D341Med (cell line): Measurements from ENCODE around the gene COQ9.
A peak's percentile ranks its signal among the peaks of the same experiment; 100 is the strongest.
"Not testable (repeated sequence)": the region's sequence is repeated elsewhere in the genome, so short reads cannot be mapped to it uniquely, and the experiment has no call there.

Source experiments
- DNase-seq: peaks from one replicate; pipeline ENCODE4 v3.0.0; 2012; ENCODE audit warnings: low spot score

Gene COQ9

DNA sequence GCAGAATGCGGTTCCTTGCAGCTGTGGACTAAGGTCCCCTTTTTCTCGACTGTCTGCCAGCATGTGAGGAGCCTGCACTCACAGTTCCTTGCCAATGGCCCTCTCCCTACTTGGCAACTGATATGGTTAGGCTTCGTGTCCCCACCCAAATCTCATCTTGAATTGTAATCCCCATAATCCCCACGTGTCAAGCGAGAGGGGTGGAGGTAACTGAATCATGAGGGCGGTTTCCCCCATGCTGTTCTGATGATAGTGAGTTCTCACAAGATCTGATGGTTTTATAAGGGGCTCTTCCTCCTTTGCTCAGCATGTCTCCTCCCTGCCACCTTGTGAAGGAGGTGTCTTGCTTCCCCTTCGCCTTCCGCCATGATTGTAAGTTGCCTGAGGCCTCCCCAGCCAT lies 20.0 kb upstream of the COQ9 start:
- no peak for DNase-seq

DNA sequence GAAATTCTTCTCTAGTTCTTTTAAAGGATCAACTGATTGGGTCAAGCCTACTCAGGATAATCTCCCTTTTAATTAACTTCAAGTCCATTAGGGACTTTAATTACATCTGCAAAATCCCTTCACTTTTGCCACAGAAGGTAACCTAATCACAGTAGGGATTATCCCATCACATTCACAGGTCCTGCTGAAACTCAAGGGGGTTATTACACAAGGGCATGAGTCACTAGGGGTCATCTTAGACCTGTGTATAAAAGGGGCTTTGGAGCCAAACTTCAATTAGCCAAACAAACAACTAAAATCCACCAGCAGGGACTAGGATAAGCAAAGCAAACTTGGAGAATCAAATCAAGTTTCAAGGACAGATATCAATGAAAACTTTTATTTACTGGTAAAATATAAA lies 19.5 kb upstream of the COQ9 start:
- DNase-seq: no peak

DNA sequence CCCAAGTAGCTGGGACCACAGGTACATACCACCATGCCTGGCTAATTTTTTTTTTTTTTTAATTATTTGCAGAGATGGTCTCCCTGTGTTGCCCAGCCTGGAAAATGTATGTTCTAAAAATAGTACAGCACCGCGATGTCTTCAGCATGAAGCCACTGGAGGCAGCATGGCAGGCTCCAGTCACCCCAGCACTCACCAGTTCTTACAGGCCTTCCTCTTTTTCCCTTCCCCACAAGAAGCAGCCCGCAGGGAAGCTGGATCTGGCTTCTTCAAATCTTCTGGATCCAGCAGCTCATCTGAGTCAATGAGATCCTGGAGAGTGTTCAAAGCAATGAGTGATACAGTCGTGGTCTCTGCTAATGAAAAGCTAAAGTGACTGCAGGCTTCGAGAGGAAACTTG lies 16.3 kb upstream of the COQ9 start:
- DNase-seq: no peak

DNA sequence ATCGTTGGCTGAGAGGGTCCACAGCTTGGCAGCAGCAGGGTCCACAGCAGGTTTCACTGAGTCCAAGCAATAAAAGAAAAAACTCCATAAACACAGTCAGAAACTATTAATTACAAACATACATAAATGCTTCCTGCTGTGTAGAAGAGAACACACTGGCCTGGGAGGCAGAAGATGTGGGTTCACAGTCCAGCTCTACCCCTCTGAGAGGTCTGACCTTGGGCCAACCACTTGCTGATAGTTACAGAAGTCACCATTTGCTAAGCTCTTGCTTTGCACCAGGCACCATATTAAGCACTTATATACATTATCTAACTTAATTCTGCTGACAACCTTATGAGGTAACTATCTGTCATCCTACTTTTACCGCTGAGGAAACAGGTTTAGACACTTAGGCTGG lies 14.8 kb upstream of the COQ9 start:
- DNase-seq: no peak

DNA sequence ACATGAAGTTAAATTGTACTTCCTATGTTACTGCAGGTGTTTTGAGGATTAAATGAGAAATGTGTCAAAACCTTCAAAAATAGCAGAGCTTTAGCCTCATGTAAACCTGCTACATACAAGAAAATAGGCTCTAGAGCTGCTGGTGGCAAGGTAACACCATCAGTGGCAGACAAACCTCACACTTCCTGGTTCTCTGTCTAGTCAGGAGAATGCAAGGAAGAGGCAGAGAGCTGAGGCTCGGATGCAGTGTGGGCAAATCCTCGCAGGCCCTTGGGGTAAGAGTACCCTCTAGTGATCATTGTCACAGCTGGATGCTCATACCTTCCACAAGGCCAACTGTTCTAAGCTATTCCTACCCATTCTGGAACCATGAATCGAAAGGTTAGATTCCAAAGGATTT lies 14.3 kb upstream of the COQ9 start:
- no peak for DNase-seq

DNA sequence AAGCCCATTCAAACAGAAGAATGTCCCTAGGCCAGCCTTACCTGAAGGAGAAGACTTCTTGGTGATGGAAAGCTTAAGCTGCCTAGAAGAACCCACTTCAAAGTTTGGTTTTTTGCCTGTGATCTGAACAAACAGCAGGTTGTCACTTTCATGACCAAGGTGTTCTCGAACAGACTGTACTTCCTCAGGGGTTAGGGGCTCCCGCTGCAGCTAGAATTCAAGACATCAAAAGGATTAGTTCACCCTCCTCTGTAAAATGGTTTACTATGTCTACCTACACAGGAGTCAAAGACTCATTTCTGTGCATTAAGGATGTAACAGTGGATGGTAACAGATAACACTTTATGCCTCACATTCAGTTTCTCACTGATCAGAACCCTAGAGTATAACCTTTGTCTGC lies 13.3 kb upstream of the COQ9 start:
- DNase-seq: no peak

DNA sequence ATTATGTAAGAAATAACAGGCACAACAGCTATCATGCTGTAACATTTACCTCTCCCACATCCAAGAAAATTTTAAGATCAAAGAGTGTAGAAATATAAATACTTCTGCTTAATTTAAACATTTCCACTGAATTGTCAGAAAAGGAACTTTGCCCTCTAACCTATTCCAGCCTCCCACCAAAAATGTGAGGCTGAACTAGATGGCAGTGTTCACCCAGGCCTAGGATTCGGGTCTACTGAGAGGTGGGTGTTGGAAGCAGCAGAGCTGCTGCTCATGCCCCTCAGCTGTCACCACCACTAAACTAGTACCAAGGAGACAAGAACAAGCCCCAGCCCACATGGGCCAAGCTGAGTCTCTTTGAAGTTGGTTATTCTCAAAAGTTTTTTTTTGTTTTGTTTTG lies 11.4 kb upstream of the COQ9 start:
- DNase-seq: no peak

DNA sequence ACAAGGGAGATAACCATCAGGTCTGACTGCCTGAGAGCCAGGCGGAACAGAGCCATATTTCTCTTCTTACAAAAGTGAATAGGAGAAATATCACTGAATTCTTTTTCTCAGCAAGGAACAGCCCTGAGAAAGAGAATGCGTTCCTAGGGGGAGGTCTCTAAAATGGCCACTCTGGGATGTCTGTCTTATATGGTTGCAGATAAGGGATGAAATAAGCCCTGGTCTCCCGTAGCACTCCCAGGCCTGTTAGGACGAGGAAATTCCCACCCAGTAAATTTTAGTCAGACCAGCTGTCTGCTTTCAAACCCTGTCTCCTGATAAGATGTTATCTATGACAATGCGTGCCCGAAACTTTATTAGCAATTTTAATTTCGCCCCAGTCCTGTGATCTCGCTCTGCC lies 7.3 kb upstream of the COQ9 start:
- DNase-seq: not testable (repeated sequence)

DNA sequence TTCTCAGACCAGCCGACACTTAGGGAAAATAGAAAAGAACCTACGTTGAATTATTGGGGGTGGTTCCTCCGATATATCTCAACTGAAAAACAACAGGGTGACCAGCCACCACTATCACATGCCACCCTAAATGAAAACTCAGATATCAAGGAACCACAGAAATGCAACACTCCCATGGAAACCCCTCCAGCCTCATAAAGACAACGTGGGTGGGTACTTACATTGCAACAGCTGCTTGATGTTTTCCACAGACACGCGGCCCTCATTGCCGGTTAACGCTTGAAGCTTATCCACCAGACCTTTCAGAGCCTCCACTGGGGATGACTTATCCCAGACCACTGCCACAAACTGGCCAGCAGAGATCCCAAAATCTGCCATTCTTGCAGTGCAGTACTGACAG lies 6.7 kb upstream of the COQ9 start:
- not testable (repeated sequence) for DNase-seq

DNA sequence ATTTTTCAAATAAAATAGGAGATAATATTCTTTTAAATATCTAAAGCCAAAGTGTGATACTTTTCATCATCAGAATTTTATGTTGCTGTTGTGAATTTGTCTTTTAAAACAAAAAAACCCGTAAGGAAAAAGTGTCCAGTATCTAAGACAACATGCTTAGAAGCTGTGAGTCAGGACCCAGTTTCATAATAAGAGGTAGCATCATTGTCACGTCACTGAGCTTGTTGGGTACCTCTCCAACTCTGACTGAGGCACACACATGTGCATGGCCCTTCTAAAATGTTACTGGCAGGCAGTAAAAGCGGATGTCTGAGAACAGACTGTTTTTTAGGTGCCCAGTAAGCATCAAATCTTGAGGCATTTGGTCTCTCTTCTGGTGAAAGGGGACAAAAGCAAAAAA lies 2.6 kb upstream of the COQ9 start:
- DNase-seq: no peak

DNA sequence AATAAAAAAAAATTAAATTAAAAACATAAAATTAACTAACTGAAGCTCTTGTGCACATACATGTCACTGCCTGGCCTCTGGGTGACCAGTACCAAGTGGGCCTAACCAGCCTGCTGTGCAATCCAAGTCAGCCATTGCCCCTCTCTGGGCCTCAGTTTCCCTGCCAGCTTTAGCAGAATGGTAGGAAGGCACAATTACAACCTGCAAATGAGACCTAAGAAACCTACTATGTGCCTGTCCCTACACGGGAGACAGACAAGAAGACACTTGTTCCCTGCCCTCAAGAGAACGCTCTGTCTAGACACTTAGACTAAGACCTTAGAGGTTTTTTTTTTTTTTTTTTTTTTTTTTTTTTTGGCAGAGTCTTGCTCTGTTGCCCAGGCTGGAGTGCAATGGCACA lies 1.8 kb upstream of the COQ9 start:
- DNase-seq: no peak

DNA sequence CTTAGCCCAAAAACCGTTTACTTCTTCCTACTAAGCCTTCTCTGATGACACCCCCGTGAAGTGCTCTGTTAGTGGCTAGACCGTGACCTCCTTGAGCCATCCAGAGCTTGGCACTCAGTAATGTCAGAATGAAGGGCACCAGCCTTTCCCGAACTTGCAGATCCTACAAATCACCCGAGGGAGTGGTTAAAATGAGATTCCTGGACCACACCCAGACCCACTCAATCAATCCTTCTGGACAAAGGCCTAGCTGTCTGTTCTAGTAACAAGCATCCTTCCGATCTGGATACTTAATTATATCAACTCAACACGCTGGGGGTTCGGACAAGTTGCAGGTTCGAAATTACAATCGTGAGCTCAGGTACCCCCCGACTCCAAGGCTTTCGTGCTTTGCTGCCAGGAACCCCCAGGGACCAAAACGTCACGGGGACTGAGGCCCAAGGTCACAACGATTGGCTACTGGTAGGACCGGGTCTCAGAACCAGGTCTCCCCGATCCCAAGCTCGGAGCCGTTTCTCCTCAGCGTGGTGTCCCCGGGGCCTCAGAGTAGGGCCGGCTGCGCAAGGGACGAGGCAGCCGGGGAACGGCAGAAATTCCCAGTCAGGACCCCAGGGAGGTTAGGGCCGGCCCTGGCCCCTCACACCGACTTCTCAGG lies 621 bp upstream of the COQ9 start:
- no peak for DNase-seq

DNA sequence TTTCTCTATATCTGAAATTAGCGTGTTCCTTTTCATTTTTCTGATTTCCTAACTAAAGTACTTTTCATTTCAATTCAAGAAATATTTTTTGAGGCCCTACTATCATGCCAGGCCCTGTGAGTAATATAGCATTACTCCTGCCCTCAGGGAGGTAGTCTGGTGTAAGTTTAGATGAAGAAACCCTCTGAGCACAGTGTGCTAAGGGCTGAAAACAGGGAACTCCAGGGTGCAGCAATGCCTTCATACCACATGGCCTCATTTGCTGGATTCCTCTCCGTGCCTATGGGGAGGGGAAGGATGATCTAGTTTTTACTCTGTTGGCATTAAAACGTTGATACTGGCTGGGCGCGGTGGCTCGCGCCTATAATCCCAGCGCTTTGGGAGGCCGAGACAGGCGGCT lies 4.7 kb downstream of the COQ9 start:
- DNase-seq: no peak

DNA sequence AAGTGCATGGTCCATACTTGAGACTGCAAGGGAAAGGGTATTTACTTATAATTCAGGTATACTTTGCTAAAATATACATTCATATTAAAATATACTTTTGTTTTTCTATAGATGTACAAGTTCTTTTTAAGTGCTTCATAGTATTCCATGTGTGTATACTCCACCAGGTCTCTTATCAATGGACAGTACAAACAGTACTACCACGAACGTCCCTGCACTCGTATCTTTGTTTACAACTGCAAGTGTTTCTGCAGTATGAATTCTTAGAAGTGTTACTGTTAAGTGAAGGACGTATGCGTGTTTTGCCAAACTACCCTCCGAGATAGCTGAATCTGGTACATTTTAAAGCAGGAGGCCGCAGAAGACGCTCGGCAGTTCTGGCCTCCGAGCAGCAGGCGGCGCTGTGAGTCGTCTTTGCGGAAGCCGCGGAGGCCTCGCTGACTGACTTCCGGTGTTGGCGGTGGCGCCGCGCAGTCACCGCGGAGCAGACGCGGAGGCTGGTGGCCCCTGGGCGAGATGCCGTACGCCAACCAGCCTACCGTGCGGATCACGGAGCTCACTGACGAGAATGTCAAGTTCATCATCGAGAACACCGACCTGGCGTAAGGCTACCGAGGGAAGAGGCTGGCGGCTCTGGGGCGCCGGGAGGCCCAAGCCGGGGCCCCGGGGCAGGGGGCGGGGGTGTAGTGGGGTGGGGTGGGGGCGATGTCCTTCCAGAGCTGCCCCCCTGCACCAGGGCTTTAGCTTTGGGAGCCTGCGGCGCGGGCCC lies 15.1 kb downstream of the COQ9 start, which contains the start of gene POLR2C:
Gene POLR2C (plus strand): TSS at position 471 of the 769 bp plus-strand sequence. CDS start 46 bp downstream, at position 517.
- DNase-seq: peak; percentile 92

DNA sequence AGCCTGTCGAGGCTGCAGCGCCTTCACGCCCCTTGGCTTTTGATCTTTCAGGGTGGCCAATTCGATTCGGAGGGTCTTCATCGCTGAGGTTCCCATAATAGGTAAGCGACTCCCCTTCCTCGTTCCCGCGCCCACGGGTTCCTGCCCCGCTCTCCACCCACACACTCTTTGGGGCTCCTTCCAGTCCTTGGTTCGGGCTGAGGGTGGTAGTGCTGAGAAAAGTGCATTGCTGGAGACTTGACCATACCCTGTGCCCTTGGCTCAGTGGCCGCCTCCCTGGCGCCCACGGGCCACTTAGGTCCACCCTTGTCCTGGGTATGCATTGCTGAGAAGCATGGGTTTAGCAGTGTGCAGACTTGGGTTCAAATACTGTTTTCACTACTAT lies 15.7 kb downstream of the COQ9 start:
- no peak for DNase-seq

DNA sequence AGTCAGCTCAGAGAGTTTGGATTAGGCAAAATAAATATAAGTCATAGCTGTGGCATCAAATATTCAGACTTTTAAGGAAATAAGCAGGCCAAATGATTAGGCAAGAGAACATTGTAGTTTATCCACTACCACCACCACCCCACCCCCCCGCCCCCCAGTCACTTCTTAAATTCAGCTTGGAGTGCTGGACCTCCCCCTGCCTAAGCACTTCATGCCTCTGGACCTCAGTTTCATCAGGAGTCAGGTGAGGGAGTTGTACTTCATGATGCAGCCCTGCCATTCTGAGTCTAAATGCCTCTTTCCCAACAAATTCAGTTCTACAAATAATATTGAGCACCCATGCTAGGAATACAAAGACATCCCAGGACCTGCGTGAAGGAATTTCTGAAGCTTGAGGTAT lies 17.2 kb downstream of the COQ9 start:
- DNase-seq: no peak

DNA sequence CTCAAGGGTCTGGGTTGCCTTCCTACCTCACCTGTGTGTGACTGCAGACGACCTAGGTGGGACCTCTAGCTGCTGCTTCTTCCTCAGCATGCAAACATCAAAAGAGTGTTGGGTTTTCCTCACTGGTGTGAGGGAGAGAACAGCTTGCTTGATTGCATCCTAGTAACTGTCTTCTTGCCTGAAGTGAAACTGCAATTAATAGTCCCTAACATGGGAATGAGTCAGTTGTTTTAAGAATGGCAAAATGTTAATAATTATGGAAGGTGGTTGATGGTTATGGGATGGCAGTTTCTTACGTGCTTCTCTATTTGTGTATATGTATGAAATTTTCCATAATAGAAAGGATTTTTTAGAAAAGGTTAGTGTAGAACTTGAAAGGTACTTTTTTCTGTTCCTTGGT lies 21.1 kb downstream of the COQ9 start:
- DNase-seq: no peak

DNA sequence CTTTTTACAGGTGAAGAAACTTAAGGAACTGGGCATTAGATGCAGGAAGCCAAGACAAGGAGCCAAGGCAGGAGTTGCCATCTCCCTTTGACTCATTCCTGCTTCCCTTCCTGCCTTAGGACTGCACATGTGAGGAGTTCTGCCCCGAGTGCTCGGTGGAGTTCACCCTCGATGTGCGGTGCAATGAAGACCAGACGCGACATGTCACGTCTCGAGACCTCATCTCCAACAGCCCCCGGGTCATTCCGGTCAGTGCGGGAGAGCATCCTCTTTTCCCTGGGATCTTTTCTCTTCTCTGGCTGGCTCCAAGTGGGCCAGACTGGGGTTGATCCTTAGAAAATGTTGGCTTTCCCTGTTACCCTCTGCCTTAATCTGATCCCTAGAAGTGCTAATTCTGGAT lies 21.8 kb downstream of the COQ9 start:
- no peak for DNase-seq

DNA sequence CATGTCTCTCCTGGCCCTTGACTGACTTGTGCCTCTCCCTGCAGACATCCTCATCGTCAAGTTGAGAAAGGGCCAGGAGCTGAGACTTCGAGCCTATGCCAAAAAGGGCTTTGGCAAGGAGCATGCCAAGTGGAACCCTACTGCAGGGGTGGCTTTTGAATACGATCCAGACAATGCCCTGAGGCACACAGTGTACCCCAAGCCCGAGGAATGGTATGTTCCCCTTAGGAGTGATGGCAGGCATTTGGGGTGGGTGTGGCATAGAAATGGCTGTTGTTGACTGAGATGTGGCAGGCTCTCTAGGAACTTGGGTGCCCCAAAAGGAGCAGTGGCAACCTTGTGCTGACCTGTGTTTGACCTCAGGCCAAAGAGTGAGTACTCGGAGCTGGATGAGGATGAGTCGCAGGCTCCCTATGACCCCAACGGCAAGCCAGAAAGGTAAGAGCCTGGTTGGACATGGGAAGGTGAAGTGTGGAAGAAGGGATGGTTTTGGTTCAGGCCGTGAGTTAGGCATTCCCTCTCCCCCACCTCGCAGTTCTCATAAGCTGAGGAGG lies 22.7 kb downstream of the COQ9 start:
- DNase-seq: no peak

DNA sequence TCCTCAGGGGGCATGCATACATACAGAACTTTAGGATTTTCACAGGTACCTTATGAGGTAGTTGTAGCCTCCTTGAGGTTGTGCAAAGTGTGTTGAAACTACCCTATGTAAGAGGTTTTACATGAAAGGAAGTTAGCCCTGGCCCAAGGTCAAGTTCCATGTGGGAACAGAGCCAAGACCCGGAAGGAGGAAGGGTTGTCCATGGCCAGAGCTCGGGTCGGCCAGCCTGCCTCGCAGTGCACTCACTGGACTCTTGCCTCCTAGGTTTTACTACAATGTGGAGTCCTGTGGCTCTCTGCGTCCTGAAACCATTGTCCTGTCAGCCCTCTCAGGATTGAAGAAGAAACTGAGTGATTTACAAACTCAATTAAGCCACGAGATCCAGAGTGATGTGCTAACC lies 23.4 kb downstream of the COQ9 start:
- no peak for DNase-seq

DNA sequence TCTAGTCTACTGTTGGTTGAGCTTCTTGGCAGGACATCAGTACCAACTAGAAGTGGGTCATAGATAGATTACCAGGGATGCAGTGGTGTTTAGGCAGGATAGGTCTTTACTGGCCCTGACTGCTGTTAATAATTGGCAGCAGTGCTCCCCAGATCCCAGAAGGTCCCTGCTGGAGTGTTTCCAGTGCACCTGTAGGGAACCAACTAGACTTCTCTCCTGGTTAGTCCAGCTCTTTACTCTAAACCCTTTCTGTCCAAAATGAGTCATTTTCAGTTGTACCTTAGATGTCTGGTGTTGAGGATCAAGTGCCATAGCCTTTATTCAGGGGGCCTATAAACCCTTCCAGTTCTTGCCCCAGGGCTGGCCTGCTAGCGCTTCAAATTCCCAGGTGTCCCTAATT lies 23.9 kb downstream of the COQ9 start:
- DNase-seq: no peak

DNA sequence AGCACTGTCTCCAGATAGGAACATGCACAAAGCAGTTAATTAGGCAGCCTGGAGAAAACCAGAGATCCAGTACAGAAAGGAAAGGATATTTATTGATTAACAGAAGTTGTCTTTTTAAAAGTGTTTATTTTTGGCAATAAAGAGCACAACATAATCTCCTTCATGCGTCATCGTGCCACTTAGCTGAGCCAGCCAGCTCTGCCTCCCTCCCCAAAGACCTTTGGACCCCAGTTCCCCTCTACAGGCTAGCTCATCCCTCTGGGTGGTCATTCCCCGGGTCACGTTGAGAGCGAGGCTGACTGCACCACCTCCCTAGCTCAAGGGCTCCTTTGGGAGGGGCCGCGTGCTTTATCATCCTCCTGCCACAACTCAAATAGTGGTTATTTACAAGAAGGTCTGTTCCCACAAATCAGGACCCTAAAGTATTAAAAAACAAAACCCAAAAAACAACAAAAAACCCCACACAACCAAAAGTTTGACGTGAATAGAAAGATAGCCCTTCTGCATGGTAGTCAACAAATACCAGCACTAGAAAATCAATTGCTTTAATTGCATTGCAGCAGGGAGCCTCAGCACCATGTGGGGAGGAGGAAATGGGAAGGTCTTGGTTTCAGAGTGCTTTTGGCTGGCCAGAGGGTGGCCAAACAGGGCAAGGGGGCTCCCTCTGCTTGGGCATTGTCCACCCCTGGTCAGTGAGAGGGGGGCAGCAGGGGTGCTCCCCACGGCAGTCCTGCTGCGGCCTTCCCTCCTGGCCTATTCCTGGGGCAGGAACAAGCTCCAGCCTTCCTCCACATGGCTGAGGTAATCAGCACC lies 24.8 kb downstream of the COQ9 start:
- no peak for DNase-seq

DNA sequence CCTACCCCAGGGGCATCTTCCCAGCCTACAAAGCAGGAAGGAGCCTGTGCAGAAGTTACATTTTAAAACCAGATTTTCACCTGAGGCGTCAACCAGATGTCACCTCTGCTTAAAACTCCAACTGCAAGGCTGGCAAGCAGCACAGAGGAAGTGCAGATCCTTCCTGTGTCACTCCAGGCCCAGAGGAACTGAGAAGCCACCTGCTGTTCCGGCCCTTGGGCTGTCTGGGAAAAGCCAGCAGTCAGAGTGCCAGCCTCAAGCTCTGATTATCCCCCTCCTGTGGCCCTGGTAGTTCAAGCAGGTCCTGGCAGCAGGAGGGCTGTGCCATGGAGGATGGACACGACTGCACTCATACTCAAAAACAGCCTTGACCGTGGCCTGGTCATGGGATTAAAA lies 25.4 kb downstream of the COQ9 start:
- DNase-seq: no peak
